Aorta (tissue), 5 donors: ENCODE measurements around the gene PTPRD. TPM values are rescaled to one million over a fixed set of nuclear protein-coding genes. Genes with fewer than 3 reads are reported as not detected.

Experiments used
- ATAC-seq: fragments of 200-7000 bp; cut with Tn5 transposase; one replicate; pipeline ENCODE4 v1.9.1; 2022; ENCODE audit warnings: moderate library complexity; ENCODE audit not compliant: low FRiP score
- DNase-seq, 2 donors: peaks; one replicate each; pipeline ENCODE4 v3.0.0-alpha.2; 2020
- H3K27ac ChIP-seq, 2 donors: one replicate each; pipeline ENCODE4 v1.5.1; 2013; ENCODE audit warnings: low read length in 2 of 2, mild to moderate bottlenecking in 2 of 2, moderate library complexity in 2 of 2, control low read depth in 1 of 2, inconsistent platforms in 1 of 2, low read depth in 1 of 2
- H3K27me3 ChIP-seq, 2 donors: one replicate each; pipeline ENCODE4 v1.6.1; 2013; ENCODE audit warnings: control low read depth in 1 of 2, low read length in 1 of 2, mild to moderate bottlenecking in 1 of 2, moderate library complexity in 1 of 2; ENCODE audit not compliant: insufficient read depth in 2 of 2, control insufficient read depth in 1 of 2
- H3K36me3 ChIP-seq, 2 donors: one replicate each; pipeline ENCODE4 v1.6.1; 2013; ENCODE audit warnings: control low read depth in 1 of 2, low read length in 1 of 2, mild to moderate bottlenecking in 1 of 2; ENCODE audit not compliant: insufficient read depth in 2 of 2, control insufficient read depth in 1 of 2
- H3K4me1 ChIP-seq, 2 donors: one replicate each; pipeline ENCODE4 v1.6.1; 2013; ENCODE audit warnings: low read length in 2 of 2, control low read depth in 1 of 2, mild to moderate bottlenecking in 1 of 2, moderate library complexity in 1 of 2; ENCODE audit not compliant: insufficient read depth in 2 of 2, control insufficient read depth in 1 of 2
- H3K4me3 ChIP-seq, 2 donors: one replicate each; pipeline ENCODE4 v1.5.1; 2013; ENCODE audit warnings: low read length in 2 of 2, control low read depth in 1 of 2, mild to moderate bottlenecking in 1 of 2
- H3K9me3 ChIP-seq: one replicate; pipeline ENCODE4 v1.6.1; 2013; ENCODE audit warnings: mild to moderate bottlenecking, low read length; ENCODE audit not compliant: control insufficient read depth
- WGBS, 2 donors: extraction: QIAGEN DNeasy Blood & Tissue Kit; methylation state at CpG; one replicate each; pipeline ENCODE4 v1.1.7; 2013; 5-methylcytosine and 5-hydroxymethylcytosine counted together
- intact Hi-C, 2 donors: fragments of 100-400 bp; cut with DNase I; formaldehyde crosslinking; loops; one replicate each; pipeline versions ENCODE4 v1.14.2 to v1.15.0; 2022
- polyA plus RNA-seq, 2 donors: library from polyadenylated mRNA; stranded (reverse); fragments of 200-250 nt; gene quantifications; one replicate each; pipeline ENCODE4 v1.2.3, GENCODE V29; 2013
- total RNA-seq, 2 donors: library from RNA; stranded (reverse); fragmentation: NEBNext Ultra II Directional; extraction: Animal tissue kit (Norgen Biotek cat#: 25700); gene quantifications; one replicate each; pipeline ENCODE4 v1.2.1, GENCODE V29; 2021
- donor health status: healthy with polysubstance abuse.
- donor health status: Bipolar disorder and iron deficiency.
- donor health status: DM: no; HTN: no; CAD: no.
- donor health status: DM: no; HTN: no; CAD: no.
- donor health status: DM: yes; HTN: yes; CAD: no.

The PTPRD gene
- total and polyA plus RNA-seq, 4 donors: 1.5 to 92.0 (median 29.4) TPM

DNA sequence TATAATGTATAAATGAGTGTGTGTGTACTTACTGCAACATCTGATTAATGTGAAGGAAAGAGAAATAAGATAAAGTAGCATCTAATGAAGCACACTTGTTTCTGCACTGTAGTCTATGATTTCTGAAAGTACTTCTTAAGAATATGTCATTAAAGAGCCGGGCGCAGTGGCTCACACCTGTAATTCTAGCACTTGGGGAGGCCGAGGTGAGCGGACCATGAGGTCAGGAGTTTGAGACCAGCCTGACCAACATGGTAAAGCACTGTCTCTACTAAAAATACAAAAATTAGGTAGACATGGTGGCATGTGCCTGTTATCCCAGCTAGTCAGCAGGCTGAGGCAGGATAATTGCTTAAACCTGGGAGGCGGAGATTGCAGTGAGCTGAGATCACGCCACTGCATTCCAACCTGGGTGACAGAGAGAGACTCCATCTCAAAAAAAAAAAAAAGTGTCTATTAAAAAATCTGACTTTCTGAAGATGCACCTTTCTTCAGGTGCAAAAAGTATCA lies 556.9 kb downstream of the PTPRD start:
- Histone ChIP-seq H3K36me3 (no peaks in the 10 kb centered on the region), H3K27me3 (no peaks in the 10 kb centered on the region), H3K4me3 (no peak overlapping the region), H3K27ac (no peak overlapping the region), H3K4me1 (no peaks in the 10 kb centered on the region), H3K9me3 (no peaks in the 10 kb centered on the region)
- intact Hi-C loops: no loop called here
- DNase-seq (no peak), ATAC-seq (no peak)
- 94 to 96% methylated on average over 6 of the region's 6 CpGs for WGBS, 2 donors

GRCh38 chr9:10054456-10054855 lies 558.3 kb downstream of the PTPRD start:
- WGBS, 2 donors: 72 to 94% methylated on average over 1 of the region's 1 CpG
- intact Hi-C loops: no loop called here

GRCh38 chr9:10052916-10053315 lies 559.9 kb downstream of the PTPRD start:
- H3K4me1 ChIP-seq: no peaks in the 10 kb centered on the region
- H3K9me3 ChIP-seq: no peaks in the 10 kb centered on the region
- intact Hi-C loops: no loop called here
- no peaks in the 10 kb centered on the region for H3K36me3 ChIP-seq
- no peak for DNase-seq
- H3K4me3 ChIP-seq: no peak overlapping the region
- no peaks in the 10 kb centered on the region for H3K27me3 ChIP-seq
- H3K27ac ChIP-seq: no peak overlapping the region
- no peak for ATAC-seq

More at GRCh38 chr9:10054456-10054855, 558.3 kb downstream of the PTPRD start:
- Histone ChIP-seq H3K4me1 (no peaks in the 10 kb centered on the region), H3K4me3 (no peak overlapping the region), H3K36me3 (no peaks in the 10 kb centered on the region), H3K27me3 (no peaks in the 10 kb centered on the region), H3K27ac (no peak overlapping the region), H3K9me3 (no peaks in the 10 kb centered on the region)
- DNase-seq (no peak), ATAC-seq (no peak)

GRCh38 chr9:10052181-10052580 lies 560.6 kb downstream of the PTPRD start:
- WGBS, 2 donors: 93% methylated on average over 1 of the region's 1 CpG
- ATAC-seq (no peak), DNase-seq (no peak)
- Histone ChIP-seq H3K4me1 (no peaks in the 10 kb centered on the region), H3K36me3 (no peaks in the 10 kb centered on the region), H3K27me3 (no peaks in the 10 kb centered on the region), H3K4me3 (no peak overlapping the region), H3K9me3 (no peaks in the 10 kb centered on the region), H3K27ac (no peak overlapping the region)
- intact Hi-C loops: no loop called here

GRCh38 chr9:10050016-10050415 lies 562.8 kb downstream of the PTPRD start:
- no peak overlapping the region for H3K27ac ChIP-seq
- no peaks in the 10 kb centered on the region for H3K4me1 ChIP-seq
- no peaks in the 10 kb centered on the region for H3K36me3 ChIP-seq
- H3K4me3 ChIP-seq: no peak overlapping the region
- no peaks in the 10 kb centered on the region for H3K27me3 ChIP-seq
- ATAC-seq (no peak), DNase-seq (no peak)
- intact Hi-C loops: no loop called here
- H3K9me3 ChIP-seq: no peaks in the 10 kb centered on the region
- 85 to 90% methylated on average over 4 of the region's 4 CpGs for WGBS, 2 donors

DNA sequence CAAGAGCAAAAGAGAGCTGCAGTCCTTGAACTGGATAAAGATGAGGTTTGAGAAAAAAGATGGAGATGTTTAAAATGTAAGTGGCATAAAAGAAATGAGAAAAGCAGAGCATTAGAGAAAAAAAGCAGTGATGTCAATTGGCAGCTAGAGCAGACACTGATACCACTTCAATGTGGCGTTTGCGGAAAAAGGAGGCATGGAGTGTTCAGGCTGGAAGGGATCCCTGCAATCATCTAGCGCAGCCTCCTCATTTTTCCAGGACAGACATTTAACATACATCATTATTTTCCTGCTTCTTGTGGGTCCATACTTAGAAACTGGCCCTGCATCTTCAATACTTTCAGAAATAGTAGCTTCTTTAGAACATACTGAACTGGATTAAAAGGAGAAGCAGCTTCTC lies 563.8 kb downstream of the PTPRD start:
- Histone ChIP-seq H3K9me3 (no peaks in the 10 kb centered on the region), H3K4me1 (no peaks in the 10 kb centered on the region), H3K36me3 (no peaks in the 10 kb centered on the region), H3K4me3 (no peak overlapping the region), H3K27ac (no peak overlapping the region), H3K27me3 (no peaks in the 10 kb centered on the region)
- WGBS, 2 donors: 93% methylated on average over 3 of the region's 3 CpGs
- ATAC-seq (no peak), DNase-seq (no peak)
- intact Hi-C loops: no loop called here

DNA sequence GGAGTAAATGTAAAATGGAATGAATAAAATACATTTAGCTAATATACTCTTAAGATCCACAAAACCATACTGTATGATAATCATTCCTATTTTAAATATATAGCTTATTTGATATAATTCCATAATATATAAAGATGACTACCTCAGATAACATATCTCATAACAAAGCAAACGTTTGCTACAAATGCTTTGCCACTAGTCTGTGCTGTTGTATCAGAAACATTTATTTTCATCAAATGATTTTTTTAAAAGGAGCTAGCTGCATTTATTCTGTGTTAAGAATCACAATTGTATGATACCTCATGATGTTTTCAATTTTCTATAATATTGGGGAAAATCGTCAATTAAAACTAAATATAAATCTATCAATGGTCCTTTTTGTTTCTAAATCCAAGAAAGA lies 567.2 kb downstream of the PTPRD start:
- Histone ChIP-seq H3K4me1 (no peaks in the 10 kb centered on the region), H3K9me3 (no peaks in the 10 kb centered on the region), H3K27me3 (no peaks in the 10 kb centered on the region), H3K4me3 (no peak overlapping the region), H3K36me3 (no peaks in the 10 kb centered on the region), H3K27ac (no peak overlapping the region)
- intact Hi-C loops: no loop called here
- DNase-seq: no peak
- ATAC-seq: no peak
- 7 to 22% methylated on average over 2 of the region's 2 CpGs for WGBS, 2 donors

DNA sequence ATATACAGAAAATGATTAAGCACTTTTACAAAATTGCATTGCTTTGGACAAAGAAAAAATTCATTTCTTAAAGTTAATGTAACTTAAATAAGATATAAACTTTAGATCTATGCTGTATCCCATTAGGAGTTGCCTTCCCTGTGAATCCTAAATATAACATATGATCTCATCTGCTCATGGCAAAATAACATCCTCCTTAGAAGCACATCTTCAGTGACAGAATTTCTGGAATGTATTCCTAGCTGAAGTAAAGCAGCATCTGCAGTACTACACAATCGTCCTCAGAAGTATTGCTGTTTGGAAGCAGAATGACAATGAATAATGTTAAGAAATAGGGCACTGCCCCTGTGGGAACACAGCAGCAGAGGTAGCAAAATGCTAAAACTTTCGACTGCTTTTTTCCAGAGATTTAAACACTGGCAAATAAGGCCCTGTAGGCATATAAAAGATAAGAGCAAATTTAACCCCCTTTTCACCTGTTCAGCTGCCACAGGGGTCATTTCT lies 571.0 kb downstream of the PTPRD start:
- Histone ChIP-seq H3K9me3 (no peaks in the 10 kb centered on the region), H3K27ac (no peak overlapping the region), H3K27me3 (no peaks in the 10 kb centered on the region), H3K36me3 (no peaks in the 10 kb centered on the region), H3K4me1 (no peaks in the 10 kb centered on the region), H3K4me3 (no peak overlapping the region)
- DNase-seq (no peak), ATAC-seq (no peak)
- intact Hi-C loops: no loop called here
- WGBS, 2 donors: 19 to 26% methylated on average over 2 of the region's 2 CpGs

DNA sequence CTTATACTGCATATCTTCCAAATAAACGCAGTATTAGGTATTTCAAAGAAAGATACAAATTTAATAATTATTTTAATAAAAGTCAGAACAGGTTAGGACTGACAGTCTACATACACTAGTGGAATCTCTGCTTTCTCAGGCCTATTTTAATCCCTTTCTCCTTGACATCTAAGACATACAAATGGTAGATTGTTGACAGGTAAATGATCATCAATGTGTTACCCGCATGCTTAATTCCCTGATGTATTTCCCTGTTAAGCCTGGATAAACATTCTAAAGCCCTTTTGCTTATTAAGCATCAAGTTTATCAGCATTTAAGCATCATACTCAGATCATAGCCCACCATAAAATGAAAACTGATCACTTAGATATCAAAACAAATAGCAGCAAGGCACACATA lies 576.7 kb downstream of the PTPRD start:
- WGBS, 2 donors: 81 to 84% methylated on average over 2 of the region's 2 CpGs
- intact Hi-C loops: no loop called here
- no peaks in the 10 kb centered on the region for H3K4me1 ChIP-seq
- no peak overlapping the region for H3K27ac ChIP-seq
- H3K9me3 ChIP-seq: no peaks in the 10 kb centered on the region
- H3K4me3 ChIP-seq: no peak overlapping the region
- ATAC-seq (no peak), DNase-seq (no peak)
- H3K36me3 ChIP-seq: no peaks in the 10 kb centered on the region
- H3K27me3 ChIP-seq: no peaks in the 10 kb centered on the region
